GM12801 (cell line): ENCODE measurements around the gene ABTB1.

Experiments
- TF ChIP-seq, protein P1 (sequence below): IDR thresholded peaks from one replicate; pipeline ENCODE4 v1.5.1; 2011; ENCODE audit warnings: control low read depth; ENCODE audit not compliant: insufficient read length; ENCODE audit errors: extremely low read depth

Gene ABTB1

DNA sequence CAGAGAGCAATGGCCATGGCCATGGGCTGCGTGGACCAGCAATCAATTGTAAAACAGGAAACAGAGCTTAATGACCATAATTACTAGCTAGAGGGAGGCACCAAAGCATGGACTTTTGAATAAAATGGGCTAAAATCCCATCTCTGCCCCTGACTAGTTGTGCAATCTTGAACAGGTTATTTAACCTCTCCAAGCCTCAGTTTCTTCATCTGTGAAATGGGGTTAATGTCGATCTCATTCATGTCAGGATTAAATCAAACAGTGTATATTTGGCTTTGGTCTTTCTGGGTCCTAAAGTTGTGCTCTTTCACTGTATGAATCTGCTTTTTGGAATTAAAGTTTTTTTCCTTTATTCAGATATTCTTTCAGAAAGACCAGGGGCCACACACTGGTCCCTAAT is 36.1 kb downstream of the ABTB1 start:
- TF ChIP-seq, protein P1, sequence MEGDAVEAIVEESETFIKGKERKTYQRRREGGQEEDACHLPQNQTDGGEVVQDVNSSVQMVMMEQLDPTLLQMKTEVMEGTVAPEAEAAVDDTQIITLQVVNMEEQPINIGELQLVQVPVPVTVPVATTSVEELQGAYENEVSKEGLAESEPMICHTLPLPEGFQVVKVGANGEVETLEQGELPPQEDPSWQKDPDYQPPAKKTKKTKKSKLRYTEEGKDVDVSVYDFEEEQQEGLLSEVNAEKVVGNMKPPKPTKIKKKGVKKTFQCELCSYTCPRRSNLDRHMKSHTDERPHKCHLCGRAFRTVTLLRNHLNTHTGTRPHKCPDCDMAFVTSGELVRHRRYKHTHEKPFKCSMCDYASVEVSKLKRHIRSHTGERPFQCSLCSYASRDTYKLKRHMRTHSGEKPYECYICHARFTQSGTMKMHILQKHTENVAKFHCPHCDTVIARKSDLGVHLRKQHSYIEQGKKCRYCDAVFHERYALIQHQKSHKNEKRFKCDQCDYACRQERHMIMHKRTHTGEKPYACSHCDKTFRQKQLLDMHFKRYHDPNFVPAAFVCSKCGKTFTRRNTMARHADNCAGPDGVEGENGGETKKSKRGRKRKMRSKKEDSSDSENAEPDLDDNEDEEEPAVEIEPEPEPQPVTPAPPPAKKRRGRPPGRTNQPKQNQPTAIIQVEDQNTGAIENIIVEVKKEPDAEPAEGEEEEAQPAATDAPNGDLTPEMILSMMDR = no peak

DNA sequence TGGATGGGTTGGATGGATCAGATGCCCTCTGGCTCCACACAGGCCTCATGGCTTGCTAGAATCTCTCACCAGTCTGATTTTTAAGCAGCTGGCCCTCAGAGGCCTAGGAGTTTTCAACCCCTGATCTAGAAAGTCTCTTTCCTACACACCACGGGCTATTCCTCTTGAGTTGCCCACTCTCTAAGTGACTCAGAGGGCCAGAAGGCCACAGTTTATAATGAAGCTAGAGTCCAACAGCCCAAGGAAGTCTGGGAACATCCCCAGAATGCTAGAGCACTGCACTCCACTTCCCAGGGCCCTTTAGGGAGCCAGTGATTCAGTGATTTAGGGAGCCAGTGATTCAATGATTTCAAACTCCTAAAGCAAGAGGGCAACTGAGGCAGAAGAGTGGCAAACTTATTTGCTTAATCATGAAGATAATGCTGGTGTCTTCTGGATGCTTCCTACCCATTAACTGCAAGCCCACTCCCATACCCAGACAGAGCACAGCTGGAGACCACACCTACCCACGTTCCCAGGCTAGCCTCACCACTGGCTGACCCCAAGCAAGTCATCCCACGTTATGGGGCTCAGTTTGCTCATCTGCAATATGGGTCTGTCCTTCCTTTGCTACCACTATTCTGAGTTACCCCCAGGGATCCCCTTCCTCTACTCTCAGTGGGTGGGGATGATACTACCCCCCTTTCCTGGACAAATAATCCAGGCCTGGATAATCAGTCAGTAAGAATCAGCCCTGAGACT is 36.7 kb downstream of the ABTB1 start:
- TF ChIP-seq, protein P1 = no peak

DNA sequence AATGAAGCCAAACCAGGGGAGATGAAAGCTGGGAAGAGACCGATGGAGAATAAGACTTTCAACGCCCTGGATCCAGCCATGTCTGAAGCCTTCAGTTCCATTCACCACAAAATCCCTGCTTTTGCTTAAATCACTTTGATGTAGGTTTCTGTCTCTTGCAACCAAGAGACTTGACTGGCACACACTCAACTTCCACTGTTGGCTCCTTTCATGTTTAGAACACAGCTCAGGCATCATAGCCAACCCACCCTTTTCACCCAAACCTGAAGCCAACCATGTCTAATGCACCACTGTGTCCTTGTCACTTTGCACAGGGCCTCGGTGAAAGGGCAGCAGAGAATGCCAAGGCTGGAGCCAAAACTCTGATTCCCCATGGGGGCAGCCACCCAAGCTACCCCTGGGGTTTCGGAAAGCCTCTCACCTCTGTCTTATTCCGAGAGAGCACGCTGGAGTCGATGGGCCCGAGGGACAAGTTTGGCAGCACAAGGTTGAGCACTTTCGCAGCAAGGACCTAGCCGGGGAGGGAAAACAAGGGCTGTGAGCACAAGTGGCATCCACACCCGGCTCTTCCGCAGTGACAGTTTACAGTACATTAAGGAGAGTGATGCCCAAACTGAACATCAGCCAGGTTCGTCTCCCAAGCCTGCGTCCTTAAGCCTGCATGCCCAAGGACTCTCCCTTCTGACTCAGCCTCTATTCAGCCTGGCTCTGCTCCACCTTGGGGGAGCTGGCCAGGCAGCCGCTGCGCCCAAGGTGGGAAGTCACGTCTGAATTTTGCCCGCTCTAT is 37.6 kb downstream of the ABTB1 start:
- TF ChIP-seq, protein P1 = no peak

DNA sequence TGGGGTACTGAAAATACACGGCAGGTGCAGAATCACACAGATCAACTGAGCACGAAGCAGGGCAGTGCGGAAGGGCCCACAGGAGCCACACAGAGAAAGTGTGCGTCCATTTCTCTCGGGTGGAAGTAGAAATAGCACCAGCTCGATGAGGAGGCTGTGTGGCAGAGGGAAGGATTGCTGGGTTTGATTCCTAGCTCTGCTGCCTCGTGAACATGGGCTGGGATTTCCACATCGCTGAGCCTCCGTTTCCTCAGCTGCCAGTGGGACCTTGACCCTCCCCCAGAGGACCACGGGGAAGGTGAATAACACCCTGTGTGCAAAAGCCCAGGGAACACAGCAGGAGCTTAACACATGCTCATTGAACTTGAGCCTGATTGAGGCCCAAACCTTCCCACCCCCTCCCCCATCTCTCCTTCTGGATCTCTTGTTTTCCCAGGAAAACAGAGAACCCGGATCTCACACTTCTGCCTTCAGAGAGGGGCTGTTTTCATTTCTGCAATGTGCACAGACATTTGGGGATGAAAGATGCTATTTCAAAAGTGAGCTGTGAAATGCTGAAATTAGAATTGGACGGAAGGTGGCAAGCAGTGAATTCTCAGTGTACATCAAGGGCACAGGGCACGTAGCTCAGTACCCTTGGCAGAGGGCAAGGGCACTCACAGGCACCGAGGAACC is 38.4 kb downstream of the ABTB1 start:
- TF ChIP-seq, protein P1 = no peak

DNA sequence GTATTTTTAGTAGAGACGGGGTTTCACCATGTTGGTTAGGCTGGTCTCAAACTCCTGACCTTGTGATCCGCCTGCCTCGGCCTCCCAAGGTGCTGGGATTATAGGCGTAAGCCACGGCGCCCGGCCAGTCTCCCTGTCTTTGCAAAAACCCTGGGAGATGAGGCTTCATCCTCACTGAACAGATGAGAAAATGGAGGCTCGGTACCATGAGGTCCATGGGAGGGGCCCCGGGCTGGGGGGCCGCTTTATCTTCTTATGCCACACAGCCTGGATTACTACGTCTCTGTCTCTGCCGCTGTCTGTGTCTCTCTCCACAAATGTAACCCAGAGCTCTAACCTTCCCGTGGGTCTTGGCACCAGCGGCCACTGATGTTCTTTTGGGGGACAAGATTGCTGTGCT is 39.1 kb downstream of the ABTB1 start:
- TF ChIP-seq, protein P1 = no peak

DNA sequence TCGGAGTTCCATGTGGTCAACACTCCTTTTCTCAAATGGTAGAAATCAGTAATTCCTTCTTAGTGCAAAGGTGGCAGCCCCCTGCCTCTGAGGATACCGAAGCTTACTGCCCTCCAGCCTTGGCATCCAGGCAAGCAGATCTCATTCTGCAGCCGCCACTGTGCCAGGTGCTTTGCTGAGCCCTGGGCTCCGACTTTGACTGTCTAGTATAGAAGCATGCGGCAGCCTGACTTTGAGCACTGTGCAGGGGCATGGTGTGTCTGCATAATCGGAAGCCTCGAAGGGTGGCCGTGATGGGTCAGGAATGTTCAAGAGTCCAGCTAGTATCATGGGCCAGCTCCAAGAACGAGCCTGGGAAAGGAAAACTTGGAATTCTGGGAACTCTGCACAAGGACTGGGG is 39.7 kb downstream of the ABTB1 start:
- TF ChIP-seq, protein P1 = no peak

DNA sequence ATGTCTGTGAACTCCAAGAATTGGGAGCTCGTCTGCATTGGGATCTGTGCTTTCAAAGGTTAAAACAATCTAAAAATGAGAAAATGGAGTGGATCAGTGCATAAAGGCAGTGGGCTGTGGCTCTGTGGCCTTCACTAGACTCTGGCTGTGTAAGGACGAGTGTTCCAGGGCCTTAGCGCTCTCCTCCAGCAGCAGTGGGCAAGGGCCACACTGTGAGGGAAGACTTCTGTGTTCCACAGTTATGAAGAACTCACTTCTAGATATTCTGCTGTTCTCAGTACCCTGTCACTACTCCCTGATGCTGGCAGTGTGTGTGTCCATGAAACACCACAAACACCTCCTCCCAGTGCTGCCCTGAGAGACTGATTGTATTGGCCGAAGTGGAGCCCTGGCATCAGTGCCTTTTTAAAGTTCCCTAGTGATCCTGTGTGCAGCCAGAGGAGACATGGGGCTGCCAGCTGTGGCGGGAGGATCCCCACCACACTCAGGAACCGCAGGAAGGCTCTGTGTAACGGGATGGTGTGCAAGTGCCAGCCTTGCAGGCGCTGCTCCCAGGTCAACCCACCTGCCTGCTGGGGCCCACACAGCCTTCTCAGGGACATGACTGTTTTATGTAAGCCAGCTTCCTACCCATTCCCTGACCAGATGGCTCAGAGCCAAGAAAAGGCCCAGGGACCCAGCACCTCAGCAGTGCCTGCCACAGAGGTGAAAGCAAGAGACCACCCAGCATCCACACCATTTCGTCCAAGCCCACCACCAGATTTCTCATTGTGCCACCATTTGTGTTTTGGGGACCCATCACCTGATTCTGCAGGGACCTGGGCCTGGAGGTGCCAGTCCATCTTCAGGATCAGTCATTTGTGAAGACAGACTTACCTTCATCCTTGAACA is 40.4 kb downstream of the ABTB1 start:
- TF ChIP-seq, protein P1 = no peak
